PC-3 (cell line): ENCODE measurements around the gene CCDC190.

Source experiments
- EZH2 ChIP-seq: fragments of 300-600 bp; sonication (generic); IDR thresholded peaks from one replicate; pipeline ENCODE4 v1.6.1; 2017; ENCODE audit warnings: antibody characterized with exemption, mild to moderate bottlenecking, low read length; ENCODE audit not compliant: unreplicated experiment
- EZH2phosphoT487 ChIP-seq: fragments of 300-600 bp; sonication (generic); IDR thresholded peaks from 2 replicates; pipeline ENCODE4 v1.6.1; 2018; ENCODE audit warnings: mild to moderate bottlenecking, antibody characterized with exemption, low read length, borderline replicate concordance
- TF ChIP-seq, protein P1 (sequence below): fragments of 300-600 bp; sonication (generic); conservative IDR thresholded peaks from 2 replicates; pipeline ENCODE4 v1.5.1; 2017; ENCODE audit warnings: antibody characterized with exemption, low read depth, mild to moderate bottlenecking, low read length

DNA sequence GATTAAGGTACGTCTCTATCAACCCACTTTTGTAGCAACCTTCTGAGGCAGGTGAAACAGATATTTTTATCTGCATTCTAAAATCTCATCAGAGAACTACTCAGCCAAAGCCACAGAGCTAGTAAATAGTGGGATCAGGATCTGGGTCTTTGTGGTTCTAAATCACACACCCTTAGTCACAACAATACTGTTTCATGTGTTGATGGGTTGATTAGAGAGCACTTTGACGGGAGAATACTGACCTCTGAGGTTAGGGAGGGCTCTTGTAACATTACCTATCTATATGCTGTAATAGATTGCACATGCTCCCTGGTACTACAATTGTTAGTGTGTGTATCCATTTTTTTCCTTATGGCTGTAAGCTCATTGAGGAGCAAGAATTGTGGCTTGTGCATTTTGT, 45.5 kb upstream of the CCDC190 start:
- TF ChIP-seq, protein P1, sequence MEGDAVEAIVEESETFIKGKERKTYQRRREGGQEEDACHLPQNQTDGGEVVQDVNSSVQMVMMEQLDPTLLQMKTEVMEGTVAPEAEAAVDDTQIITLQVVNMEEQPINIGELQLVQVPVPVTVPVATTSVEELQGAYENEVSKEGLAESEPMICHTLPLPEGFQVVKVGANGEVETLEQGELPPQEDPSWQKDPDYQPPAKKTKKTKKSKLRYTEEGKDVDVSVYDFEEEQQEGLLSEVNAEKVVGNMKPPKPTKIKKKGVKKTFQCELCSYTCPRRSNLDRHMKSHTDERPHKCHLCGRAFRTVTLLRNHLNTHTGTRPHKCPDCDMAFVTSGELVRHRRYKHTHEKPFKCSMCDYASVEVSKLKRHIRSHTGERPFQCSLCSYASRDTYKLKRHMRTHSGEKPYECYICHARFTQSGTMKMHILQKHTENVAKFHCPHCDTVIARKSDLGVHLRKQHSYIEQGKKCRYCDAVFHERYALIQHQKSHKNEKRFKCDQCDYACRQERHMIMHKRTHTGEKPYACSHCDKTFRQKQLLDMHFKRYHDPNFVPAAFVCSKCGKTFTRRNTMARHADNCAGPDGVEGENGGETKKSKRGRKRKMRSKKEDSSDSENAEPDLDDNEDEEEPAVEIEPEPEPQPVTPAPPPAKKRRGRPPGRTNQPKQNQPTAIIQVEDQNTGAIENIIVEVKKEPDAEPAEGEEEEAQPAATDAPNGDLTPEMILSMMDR, result no peak
- TF ChIP-seq EZH2phosphoT487 (no peak), EZH2 (no peak)
